GM12864 (cell line): ENCODE measurements around the gene SORL1.

ENCODE experiments used
- DNase-seq: peaks from one replicate; pipeline ENCODE4 v3.0.0-alpha.2; 2011; ENCODE audit warnings: low read depth
- H3K4me3 ChIP-seq: 2 replicates; pipeline ENCODE4 v1.5.1; 2011; ENCODE audit warnings: mild to moderate bottlenecking, low read depth, low read length, control low read depth
- TF ChIP-seq, protein P1 (sequence below): IDR thresholded peaks from 2 replicates; pipeline ENCODE4 v1.5.1; 2011; ENCODE audit warnings: low read depth, mild to moderate bottlenecking, moderate library complexity, low read length, control low read depth, inconsistent platforms; ENCODE audit errors: missing control alignments

The SORL1 gene

GRCh38 chr11:121607341-121607740 lies 155.2 kb downstream of the SORL1 start:
- no peak overlapping the region for H3K4me3 ChIP-seq
- TF ChIP-seq, protein P1, sequence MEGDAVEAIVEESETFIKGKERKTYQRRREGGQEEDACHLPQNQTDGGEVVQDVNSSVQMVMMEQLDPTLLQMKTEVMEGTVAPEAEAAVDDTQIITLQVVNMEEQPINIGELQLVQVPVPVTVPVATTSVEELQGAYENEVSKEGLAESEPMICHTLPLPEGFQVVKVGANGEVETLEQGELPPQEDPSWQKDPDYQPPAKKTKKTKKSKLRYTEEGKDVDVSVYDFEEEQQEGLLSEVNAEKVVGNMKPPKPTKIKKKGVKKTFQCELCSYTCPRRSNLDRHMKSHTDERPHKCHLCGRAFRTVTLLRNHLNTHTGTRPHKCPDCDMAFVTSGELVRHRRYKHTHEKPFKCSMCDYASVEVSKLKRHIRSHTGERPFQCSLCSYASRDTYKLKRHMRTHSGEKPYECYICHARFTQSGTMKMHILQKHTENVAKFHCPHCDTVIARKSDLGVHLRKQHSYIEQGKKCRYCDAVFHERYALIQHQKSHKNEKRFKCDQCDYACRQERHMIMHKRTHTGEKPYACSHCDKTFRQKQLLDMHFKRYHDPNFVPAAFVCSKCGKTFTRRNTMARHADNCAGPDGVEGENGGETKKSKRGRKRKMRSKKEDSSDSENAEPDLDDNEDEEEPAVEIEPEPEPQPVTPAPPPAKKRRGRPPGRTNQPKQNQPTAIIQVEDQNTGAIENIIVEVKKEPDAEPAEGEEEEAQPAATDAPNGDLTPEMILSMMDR: no peak
- no peak for DNase-seq

GRCh38 chr11:121608545-121609098 lies 156.5 kb downstream of the SORL1 start:
- H3K4me3 ChIP-seq: no peak overlapping the region
- no peak for DNase-seq
- TF ChIP-seq, protein P1: no peak

DNA sequence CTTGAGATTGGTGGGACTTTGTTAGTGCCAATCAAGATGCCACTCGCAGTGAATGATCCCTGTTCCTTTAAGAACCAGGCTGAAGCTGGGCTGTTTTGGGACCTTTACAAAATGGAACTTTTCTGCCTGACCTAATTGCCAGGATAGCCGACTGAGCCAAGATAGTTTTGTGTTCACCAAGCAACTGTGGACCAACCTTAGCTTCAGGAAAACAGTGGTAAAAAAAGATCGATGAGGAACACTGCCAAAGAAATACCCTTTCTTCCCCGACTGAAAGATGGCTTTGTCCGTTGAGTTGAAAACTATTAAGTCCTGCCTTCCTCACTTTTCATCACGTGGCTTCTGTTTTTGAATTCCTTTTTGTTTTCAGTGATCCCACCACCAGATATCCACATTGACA lies 158.6 kb downstream of the SORL1 start:
- DNase-seq: no peak
- H3K4me3 ChIP-seq: no peak overlapping the region
- TF ChIP-seq, protein P1: no peak

DNA sequence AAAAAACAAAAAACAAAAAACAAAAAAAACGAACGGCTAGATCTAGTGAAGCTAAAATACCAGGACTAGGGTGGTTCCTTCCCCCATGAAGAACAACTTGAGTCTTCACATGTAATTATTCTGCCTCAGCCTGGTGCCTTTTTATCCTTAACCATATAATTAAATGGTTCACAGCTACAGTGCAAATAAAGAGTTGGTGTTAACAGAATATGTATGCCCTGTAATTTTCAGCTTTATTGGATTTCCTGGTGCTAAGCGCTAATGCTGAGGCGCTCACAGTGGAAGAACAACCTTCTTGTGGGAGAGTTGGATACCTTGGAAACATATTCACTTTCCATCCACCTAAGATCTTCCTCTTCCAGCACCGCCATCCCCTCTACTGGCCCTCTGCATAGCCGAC lies 159.1 kb downstream of the SORL1 start:
- DNase-seq: no peak
- TF ChIP-seq, protein P1: no peak
- H3K4me3 ChIP-seq: no peak overlapping the region

GRCh38 chr11:121613724-121614123 lies 161.6 kb downstream of the SORL1 start:
- TF ChIP-seq, protein P1: no peak
- no peak for DNase-seq
- H3K4me3 ChIP-seq: no peak overlapping the region

DNA sequence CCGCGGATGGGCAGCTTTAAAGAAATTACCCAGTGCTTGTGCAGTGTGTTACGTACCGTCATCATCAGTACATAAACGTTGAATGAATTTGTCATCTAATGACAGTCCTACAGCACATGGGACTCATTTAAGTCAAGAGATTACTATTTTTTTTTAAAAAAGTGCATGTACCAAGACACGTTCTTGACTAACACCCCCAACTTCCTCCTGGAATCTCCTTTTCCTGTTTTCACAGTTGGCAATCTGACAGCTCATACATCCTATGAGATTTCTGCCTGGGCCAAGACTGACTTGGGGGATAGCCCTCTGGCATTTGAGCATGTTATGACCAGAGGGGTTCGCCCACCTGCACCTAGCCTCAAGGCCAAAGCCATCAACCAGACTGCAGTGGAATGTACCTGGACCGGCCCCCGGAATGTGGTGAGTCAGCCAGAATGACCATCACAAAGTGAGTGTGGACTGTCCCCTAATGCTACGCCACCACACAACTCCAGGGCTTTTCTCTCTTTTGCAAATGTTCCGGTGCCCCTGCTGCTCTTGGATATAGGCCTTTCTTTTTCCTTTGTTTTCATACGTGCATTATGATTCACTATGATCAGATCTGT lies 162.6 kb downstream of the SORL1 start:
- TF ChIP-seq, protein P1: no peak
- H3K4me3 ChIP-seq: no peak overlapping the region
- DNase-seq: no peak

DNA sequence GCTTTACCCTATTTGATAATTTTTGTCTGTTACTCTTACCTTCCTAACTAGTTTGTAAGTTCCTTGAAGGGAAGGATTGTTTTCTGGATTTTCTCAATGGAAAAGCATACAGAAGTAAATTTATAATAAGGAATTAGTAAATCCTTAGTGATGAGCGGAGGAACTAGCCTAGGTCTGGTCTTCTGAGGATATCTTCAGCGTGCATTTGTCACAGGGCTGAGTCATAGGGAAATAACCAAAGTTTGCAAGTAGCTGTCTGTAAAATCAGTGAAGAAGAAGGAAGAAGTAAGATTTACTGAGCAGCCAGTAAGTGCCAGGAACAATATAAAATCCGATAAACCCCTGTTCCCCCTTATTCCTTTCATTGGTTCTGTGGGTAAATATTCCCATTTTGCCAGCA lies 163.4 kb downstream of the SORL1 start:
- no peak overlapping the region for H3K4me3 ChIP-seq
- DNase-seq: no peak
- TF ChIP-seq, protein P1: no peak
